LNCAP (cell line): ENCODE data around the gene NMNAT2.

ENCODE experiments used
- TF ChIP-seq, protein P1 (sequence below): fragments of 450-650 bp; IDR thresholded peaks from 2 replicates; pipeline ENCODE4 v1.5.1; 2017; ENCODE audit warnings: mild to moderate bottlenecking

Gene NMNAT2

DNA sequence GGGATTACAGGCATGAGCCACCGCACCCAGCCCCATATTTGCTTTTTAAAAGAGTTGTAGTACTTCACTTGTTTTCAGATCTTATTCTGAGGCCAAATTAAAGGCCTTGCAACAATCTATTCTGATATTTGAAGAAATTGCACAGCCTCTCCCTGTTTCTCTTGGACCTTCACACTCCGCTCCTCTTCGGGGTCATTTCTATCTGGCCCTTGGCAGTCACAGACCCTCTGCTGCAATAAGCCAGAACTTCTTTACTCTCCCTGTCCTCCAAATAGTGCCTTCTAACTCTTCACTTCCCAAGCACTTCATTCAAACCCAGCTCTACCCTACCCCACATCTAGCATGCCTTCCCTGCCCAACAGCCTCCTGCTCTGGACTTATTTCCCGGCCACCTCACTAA lies 121.4 kb downstream of the NMNAT2 start:
- TF ChIP-seq, protein P1, sequence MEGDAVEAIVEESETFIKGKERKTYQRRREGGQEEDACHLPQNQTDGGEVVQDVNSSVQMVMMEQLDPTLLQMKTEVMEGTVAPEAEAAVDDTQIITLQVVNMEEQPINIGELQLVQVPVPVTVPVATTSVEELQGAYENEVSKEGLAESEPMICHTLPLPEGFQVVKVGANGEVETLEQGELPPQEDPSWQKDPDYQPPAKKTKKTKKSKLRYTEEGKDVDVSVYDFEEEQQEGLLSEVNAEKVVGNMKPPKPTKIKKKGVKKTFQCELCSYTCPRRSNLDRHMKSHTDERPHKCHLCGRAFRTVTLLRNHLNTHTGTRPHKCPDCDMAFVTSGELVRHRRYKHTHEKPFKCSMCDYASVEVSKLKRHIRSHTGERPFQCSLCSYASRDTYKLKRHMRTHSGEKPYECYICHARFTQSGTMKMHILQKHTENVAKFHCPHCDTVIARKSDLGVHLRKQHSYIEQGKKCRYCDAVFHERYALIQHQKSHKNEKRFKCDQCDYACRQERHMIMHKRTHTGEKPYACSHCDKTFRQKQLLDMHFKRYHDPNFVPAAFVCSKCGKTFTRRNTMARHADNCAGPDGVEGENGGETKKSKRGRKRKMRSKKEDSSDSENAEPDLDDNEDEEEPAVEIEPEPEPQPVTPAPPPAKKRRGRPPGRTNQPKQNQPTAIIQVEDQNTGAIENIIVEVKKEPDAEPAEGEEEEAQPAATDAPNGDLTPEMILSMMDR: no peak

DNA sequence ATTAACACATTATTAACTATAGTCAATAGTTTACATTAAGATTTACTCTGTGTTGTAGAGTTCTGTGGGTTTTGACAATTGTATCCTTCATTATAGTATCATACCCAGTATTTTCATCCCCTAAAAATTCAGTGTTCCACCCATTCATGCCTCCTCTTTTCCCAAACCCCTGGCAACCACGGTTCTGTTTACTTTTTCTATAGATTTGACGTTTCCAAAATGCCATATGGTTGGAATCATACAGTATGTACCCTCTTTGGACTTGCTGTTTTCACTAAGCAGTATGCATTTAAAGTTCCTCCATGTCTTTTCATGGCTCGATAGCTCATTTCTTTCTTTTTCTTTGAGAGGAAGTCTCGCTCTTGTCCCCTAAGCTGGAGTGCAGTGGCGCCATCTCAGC lies 122.7 kb downstream of the NMNAT2 start:
- TF ChIP-seq, protein P1: no peak

DNA sequence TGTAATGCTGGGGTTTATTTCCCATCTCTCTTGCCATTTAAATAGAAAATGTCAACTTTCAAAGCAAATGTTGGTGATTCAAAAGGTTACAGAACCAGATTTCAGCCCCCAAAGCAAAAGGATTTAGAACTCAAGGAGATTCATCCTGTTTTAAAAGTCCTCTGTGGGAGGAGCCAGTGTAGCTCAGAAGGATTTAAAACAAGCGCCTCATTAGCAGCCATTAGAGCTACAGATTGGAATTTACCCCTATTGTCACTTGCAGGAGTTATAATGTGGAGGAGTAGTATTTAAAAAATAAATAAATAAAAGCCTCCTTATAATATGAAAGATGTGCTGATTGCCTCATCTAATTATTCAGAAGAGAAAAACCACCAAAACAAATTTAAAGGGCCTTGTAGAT lies 124.3 kb downstream of the NMNAT2 start:
- TF ChIP-seq, protein P1: no peak

DNA sequence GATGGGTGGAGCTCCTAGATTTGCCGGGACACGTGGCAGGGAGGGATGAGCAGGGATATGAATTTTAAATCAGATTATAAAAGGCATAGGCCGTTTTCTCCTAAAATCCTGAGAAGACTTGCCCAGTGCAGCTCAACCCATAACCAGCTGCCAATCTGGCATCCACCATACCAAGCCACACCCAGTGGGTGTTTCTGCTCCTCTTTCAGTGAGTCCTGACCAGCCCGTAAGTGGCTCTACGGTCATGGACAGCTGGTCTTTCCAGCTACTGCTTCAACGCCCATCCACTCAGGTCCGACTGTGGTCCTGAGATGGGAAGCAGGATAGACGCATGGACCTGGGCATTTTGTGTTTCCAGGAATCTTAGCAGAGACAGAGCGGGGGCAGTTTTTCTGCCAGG lies 124.9 kb downstream of the NMNAT2 start:
- TF ChIP-seq, protein P1: no peak

DNA sequence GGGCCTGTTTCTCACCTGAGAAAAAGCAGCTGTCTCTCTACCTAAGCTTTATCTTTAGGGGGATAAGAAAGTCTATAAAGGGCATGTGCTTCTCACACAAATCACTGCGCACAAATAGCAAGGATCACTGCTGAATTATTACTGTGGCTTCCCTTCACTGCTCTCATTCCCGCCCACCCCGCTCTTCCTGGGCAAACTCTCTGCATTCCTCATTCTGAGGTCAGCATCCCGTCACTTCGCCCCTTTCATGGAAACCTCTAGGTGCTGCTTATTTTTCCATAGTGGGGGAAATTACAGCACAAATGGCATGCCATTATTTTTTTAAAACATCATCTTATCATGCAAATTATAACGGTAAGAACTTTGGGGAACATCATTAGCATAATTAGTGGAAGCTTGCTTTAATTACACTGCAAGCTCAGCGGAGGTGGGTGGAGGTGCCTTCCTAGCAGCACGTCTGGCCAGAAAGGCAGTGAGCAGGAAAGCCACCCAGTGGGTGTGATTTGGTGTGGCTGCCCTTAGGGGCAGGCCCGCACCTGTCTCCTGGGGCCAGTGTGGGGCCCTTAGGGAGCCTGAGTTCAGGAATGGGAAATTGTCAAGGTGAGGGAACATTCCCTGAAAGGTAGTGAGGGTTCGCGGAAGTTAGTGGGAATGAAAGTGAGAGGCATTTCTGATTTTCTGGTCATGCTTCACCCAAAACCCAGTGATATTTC lies 126.2 kb downstream of the NMNAT2 start:
- TF ChIP-seq, protein P1: no peak

DNA sequence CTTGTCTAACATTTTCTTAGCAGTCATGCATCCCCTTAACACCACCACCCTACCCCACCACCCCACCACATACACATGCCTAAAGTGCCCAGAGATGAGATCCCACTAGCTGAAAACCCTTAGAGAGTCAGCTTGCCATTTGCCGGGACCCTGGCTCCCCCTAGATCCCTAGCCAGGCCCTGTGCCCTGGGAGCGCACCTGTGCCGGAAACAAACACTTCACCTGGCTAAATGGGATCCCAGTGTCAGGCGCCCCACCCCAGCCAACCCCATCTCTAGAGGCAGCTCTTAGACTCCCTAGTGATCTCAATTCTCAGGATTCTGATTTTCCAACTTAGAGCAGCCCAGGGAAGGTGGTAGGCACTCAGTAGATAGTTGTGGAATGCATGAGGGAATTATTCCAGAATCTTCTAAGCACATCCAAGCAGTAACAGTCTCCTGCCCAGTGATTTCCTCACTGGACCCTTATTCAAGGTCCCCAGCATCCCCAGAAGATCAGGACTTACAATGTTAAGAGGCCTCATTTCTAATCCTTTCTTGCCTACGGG lies 126.9 kb downstream of the NMNAT2 start:
- TF ChIP-seq, protein P1: no peak

DNA sequence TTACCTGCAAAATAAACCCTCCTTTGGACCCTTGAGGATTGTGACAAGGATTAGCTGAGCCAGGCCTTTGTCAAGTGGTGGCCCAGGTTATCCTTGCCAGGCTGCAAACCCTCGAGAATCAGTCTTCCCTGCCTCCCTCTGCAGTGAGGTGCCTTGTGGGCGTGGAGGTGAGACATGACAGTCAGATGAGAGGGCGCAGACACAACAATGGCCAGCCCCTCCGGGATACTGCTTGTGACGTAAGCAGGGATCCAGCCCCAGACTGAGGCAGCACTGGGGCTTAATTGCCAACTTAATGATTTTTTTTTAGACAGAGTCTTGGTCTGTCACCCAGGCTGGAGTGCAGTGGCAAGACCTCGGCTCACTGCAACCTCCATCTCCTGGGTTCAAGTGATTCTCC lies 127.6 kb downstream of the NMNAT2 start:
- TF ChIP-seq, protein P1: no peak
